Measurements from ENCODE around the gene TCL1A.

DNA sequence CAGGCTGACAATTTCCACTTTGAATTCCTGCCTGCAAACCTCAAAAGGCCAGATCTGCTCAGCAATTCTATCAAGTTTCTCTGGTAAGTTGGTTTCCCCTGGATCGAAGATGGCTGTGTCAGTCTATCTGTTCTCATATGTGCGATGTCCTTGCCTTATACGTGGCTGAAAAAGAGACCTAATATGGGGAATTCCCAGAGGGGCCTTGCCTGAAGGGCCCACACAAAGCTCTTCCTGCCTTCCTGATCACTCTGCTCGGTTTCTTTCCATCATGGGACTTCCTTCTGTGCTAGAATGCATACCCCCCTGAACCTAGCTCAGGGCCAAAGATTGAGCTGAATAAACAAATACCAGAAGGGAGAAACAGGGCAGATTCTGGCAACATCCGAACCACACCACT lies 14.5 kb downstream of the TCL1A start:
- no peak for TF ChIP-seq EP300 (IDR thresholded peaks at IDR 0.05; ENCODE audit: low read depth)
- TF ChIP-seq POLR2A (IDR thresholded peaks at IDR 0.05) = no peak

Measured in transverse colon (tissue), 1 donor.